Type B pancreatic cell (in vitro differentiated cells): ENCODE measurements around the gene EXOSC3. TPM values are rescaled to one million over a fixed set of nuclear protein-coding genes. Genes with fewer than 3 reads are reported as not detected.
A peak's percentile ranks its signal among the peaks of the same experiment; 100 is the strongest.
"Not testable (repeated sequence)": the region's sequence is repeated elsewhere in the genome, so short reads cannot be mapped to it uniquely, and the experiment has no call there.

Experiments
- DNase-seq: peaks from one replicate; pipeline ENCODE4 v3.0.0; 2021; ENCODE audit warnings: mixed read lengths; ENCODE audit not compliant: unreplicated experiment; ENCODE audit errors: extremely low spot score
- H3K27ac Mint-ChIP-seq: 2 replicates; pipeline ENCODE4 v1.8.0; 2021; ENCODE audit warnings: mild to moderate bottlenecking, mixed read lengths
- H3K27me3 Mint-ChIP-seq: 2 replicates; pipeline ENCODE4 v1.8.0; 2021; ENCODE audit warnings: mixed read lengths
- H3K36me3 Mint-ChIP-seq: 2 replicates; pipeline ENCODE4 v1.8.0; 2021; ENCODE audit warnings: mixed read lengths
- H3K4me1 Mint-ChIP-seq: one replicate; pipeline ENCODE4 v1.8.0; 2021; ENCODE audit warnings: mixed read lengths; ENCODE audit not compliant: unreplicated experiment
- H3K4me3 Mint-ChIP-seq: 2 replicates; pipeline ENCODE4 v1.8.0; 2021; ENCODE audit warnings: mild to moderate bottlenecking, mixed read lengths
- H3K9me3 Mint-ChIP-seq: 2 replicates; pipeline ENCODE4 v1.8.0; 2021; ENCODE audit warnings: mixed read lengths
- CTCF ChIP-seq: fragments of 200-600 bp; sonication (generic); conservative IDR thresholded peaks from 2 replicates; pipeline ENCODE4 v1.5.0; 2021; ENCODE audit warnings: antibody characterized with exemption, mild to moderate bottlenecking
- total RNA-seq: library from RNA; stranded (reverse); gene quantifications from 2 replicates; pipeline ENCODE4 v1.2.1, GENCODE V29; 2021; ENCODE audit warnings: low replicate concordance

Gene EXOSC3
- total RNA-seq, 1 donor from 2014 or later, result 61.9 TPM

GRCh38 chr9:37758747-37759146, 26.1 kb downstream of the EXOSC3 start:
- H3K4me3 Mint-ChIP-seq, result no peak overlapping the region
- H3K27ac Mint-ChIP-seq, result no peak overlapping the region
- no peaks in the 10 kb centered on the region for H3K27me3 Mint-ChIP-seq
- peaks cover 14% of the 10 kb centered on the region for H3K4me1 Mint-ChIP-seq
- peaks cover 9% of the 10 kb centered on the region for H3K36me3 Mint-ChIP-seq
- TF ChIP-seq CTCF, result no peak
- H3K9me3 Mint-ChIP-seq, result no peaks in the 10 kb centered on the region
- no peak for DNase-seq

DNA sequence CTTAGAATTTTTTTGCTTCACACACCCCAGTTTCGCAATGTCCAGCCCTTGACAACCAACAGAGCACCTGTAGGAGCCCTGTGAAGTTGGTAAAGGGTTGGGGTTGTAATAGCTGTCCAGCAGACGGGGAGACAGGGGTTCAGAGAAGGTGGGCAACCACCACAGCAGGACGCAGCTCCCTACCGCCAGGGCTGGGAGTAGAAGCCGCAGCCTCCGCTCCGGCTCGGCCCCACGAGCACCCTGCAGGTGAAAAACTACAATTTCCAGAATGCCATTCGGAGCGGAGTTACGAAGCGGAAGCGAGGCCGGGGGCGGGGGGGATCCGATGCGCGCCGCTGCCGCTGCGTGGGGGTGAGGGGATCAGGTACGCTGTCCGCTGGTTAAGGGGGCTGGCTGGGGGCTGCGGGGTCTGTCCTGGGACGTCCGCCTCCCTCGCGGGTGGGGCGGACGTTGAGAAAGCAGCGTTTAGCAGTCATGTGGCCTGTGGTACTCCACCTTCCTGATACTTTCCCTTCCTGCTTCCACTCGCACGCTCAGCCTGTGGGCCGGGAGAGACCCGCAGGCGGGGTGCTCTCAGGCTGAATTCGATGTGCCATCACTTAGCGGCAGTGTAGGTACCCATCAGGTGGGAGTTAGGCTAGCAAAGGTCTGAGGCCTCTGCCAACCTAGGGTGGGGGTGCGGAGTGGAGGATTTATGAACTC, 31.2 kb downstream of the EXOSC3 start, which contains the start of gene TRMT10B:
TRMT10B (plus strand) TSS at position 317 of the 702 bp plus-strand sequence. CDS start 8,127 bp downstream, outside the sequence.
- peaks cover 5% of the 10 kb centered on the region for H3K27me3 Mint-ChIP-seq

DNA sequence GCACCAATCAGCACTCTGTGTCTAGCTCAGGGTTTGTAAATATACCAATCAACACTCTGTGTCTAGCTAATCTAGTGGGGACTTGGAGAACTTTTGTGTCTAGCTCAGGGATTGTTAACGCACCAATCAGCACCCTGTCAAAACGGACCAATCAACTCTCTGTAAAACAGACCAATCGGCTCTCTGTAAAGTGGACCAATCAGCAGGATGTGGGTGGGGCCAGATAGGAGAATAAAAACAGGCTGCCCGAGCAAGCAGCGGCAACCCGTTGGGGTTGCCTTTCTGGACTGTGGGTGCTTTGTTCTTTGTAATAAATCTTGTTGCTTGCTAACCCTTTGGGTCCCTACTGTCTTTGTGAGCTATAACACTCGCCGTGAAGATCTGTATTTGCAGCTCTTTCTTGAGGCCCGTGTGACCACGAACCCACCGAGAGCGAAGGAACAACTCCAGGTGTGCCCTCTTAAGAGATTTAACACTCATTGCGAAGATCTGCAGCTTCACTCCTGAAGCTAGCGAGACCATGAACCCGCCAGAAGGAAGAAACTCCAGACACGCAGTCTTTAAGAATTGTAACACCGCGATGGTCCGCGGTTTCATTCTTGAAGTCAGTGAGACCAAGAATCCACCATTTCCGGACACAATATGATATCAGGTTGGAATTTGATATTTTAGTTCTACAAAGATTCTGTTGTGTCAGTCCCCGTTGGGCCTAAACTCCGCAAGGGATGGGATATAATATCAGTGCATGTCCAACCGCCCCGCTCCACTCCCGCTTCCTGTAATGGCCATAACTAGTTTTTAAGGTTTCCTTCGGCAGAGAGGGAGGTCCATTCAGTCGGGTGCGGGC, 32.0 kb downstream of the EXOSC3 start:
- Mint-ChIP-seq H3K4me1 (peaks cover 14% of the 10 kb centered on the region), H3K36me3 (no peaks in the 10 kb centered on the region), H3K4me3 (peak overlapping the region; percentile 98), H3K27me3 (peaks cover 5% of the 10 kb centered on the region), H3K9me3 (no peaks in the 10 kb centered on the region), H3K27ac (peak overlapping the region; percentile 86)
- no peak for DNase-seq
- TF ChIP-seq CTCF, result no peak

More for the DNA sequence above, 31.2 kb downstream of the EXOSC3 start, which contains the start of gene TRMT10B:
- Mint-ChIP-seq H3K27ac (peak within 1 kb of the TSS; percentile 86), H3K4me1 (peaks cover 14% of the 10 kb centered on the region), H3K36me3 (no peaks in the 10 kb centered on the region), H3K9me3 (no peaks in the 10 kb centered on the region), H3K4me3 (peak within 1 kb of the TSS; percentile 98)
- peak; percentile 76 for DNase-seq
- TF ChIP-seq CTCF, result peak; percentile 52

DNA sequence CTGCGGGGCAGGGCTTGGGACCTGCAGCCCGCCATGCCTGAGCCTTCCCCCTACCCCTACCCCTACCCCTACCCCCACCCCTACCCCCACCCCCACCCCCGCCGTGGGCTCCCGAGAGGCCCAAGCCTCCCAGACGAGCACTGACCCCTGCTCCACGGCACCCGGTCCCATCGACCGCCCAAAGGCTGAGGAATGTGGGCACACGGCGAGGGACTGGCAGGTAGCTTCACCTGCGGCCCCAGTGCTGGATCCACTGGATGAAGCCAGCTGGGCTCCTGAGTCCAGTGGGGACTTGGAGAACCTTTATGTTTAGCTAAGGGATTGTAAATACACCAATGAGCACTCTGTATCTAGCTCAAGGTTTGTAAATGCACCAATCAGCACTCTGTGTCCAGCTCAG, 32.8 kb downstream of the EXOSC3 start:
- not testable (repeated sequence) for H3K9me3 Mint-ChIP-seq, DNase-seq, H3K36me3 Mint-ChIP-seq, H3K27me3 Mint-ChIP-seq, H3K4me3 Mint-ChIP-seq, H3K27ac Mint-ChIP-seq
- H3K4me1 Mint-ChIP-seq, result peaks cover 14% of the 10 kb centered on the region

- H3K4me1 Mint-ChIP-seq, result peaks cover 14% of the 10 kb centered on the region
- H3K36me3 Mint-ChIP-seq, H3K27ac Mint-ChIP-seq, DNase-seq, H3K9me3 Mint-ChIP-seq, H3K27me3 Mint-ChIP-seq, H3K4me3 Mint-ChIP-seq: not testable (repeated sequence)
These were observed 33.2 kb downstream of the EXOSC3 start for GRCh38 chr9:37751704-37752103.

DNA sequence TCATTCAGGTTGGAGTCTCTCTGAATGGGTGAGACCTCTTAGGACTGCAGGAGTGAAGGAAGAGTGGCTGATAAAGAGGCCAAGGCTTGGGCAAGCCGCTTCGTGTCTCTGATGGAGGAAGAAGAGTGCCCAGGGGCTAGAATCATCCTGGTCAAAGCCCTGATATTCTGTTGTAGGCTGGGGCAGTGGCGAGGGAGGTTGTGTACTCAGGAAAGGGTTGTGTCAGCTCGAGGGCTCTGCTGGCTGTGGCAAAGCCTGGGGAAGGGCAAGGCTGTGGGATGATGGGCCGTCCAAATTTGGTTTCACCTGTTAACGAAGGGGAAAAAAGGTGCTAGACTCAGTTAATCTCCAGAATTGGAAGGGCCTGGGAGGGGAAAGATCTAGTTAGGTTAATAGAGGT, 33.7 kb downstream of the EXOSC3 start:
- Mint-ChIP-seq H3K36me3 (no peaks in the 10 kb centered on the region), H3K4me1 (peaks cover 14% of the 10 kb centered on the region), H3K27ac (no peak overlapping the region), H3K4me3 (peak overlapping the region; percentile 61), H3K27me3 (peaks cover 5% of the 10 kb centered on the region), H3K9me3 (no peaks in the 10 kb centered on the region)
- no peak for DNase-seq
- no peak for TF ChIP-seq CTCF
